ENCODE results near the gene ZBTB46. TPM values are rescaled to one million over a fixed set of nuclear protein-coding genes. Genes with fewer than 3 reads are reported as not detected.
A peak's percentile ranks its signal among the peaks of the same experiment; 100 is the strongest.

The ZBTB46 gene
- total RNA-seq, 1 donor, result 0.36 TPM

GRCh38 chr20:63785691-63786131 lies 45.4 kb downstream of the ZBTB46 start:
- DNase-seq (ENCODE audit: insufficient read length, low spot score, missing footprints), result no peak
- Histone ChIP-seq H3K4me3 (ENCODE audit: insufficient read depth, low read length) (no peak overlapping the region), H3K27me3 (ENCODE audit: insufficient read depth, low read length) (no peaks in the 10 kb centered on the region), H3K27ac (ENCODE audit: low read depth, low read length) (no peak overlapping the region), H3K79me2 (ENCODE audit: insufficient read depth, low read length) (no peaks in the 10 kb centered on the region), H4K20me1 (ENCODE audit: insufficient read depth, low read length) (no peaks in the 10 kb centered on the region), H2AFZ (ENCODE audit: low read length) (no peak overlapping the region), H3K4me1 (ENCODE audit: insufficient read depth, low read length) (no peaks in the 10 kb centered on the region), H3K9me3 (ENCODE audit: low read depth, low read length) (no peaks in the 10 kb centered on the region), H3K36me3 (ENCODE audit: insufficient read depth, low read length) (no peaks in the 10 kb centered on the region), H3K4me2 (ENCODE audit: insufficient read depth, low read length) (no peak overlapping the region)
- TF ChIP-seq CTCF (IDR thresholded peaks at IDR 0.05; ENCODE audit: extremely low read depth, low read depth, low read length), result no peak

GRCh38 chr20:63783970-63784369 lies 47.1 kb downstream of the ZBTB46 start:
- H4K20me1 ChIP-seq (ENCODE audit: insufficient read depth, low read length), result no peaks in the 10 kb centered on the region
- no peaks in the 10 kb centered on the region for H3K36me3 ChIP-seq (ENCODE audit: insufficient read depth, low read length)
- H3K27ac ChIP-seq (ENCODE audit: low read depth, low read length), result no peak overlapping the region
- no peaks in the 10 kb centered on the region for H3K4me1 ChIP-seq (ENCODE audit: insufficient read depth, low read length)
- TF ChIP-seq CTCF (IDR thresholded peaks at IDR 0.05; ENCODE audit: extremely low read depth, low read depth, low read length), result no peak
- no peaks in the 10 kb centered on the region for H3K79me2 ChIP-seq (ENCODE audit: insufficient read depth, low read length)
- no peaks in the 10 kb centered on the region for H3K27me3 ChIP-seq (ENCODE audit: insufficient read depth, low read length)
- peak; percentile 35 for DNase-seq (ENCODE audit: insufficient read length, low spot score, missing footprints)
- H3K9me3 ChIP-seq (ENCODE audit: low read depth, low read length), result no peaks in the 10 kb centered on the region
- no peak overlapping the region for H2AFZ ChIP-seq (ENCODE audit: low read length)
- no peak overlapping the region for H3K4me2 ChIP-seq (ENCODE audit: insufficient read depth, low read length)
- H3K4me3 ChIP-seq (ENCODE audit: insufficient read depth, low read length), result no peak overlapping the region

- no peak overlapping the region for H3K4me3 ChIP-seq (ENCODE audit: insufficient read depth, low read length)
- no peak overlapping the region for H2AFZ ChIP-seq (ENCODE audit: low read length)
- H4K20me1 ChIP-seq (ENCODE audit: insufficient read depth, low read length), result no peaks in the 10 kb centered on the region
- H3K9me3 ChIP-seq (ENCODE audit: low read depth, low read length), result no peaks in the 10 kb centered on the region
- H3K27ac ChIP-seq (ENCODE audit: low read depth, low read length), result no peak overlapping the region
- no peaks in the 10 kb centered on the region for H3K79me2 ChIP-seq (ENCODE audit: insufficient read depth, low read length)
- H3K4me2 ChIP-seq (ENCODE audit: insufficient read depth, low read length), result no peak overlapping the region
- H3K27me3 ChIP-seq (ENCODE audit: insufficient read depth, low read length), result no peaks in the 10 kb centered on the region
- H3K4me1 ChIP-seq (ENCODE audit: insufficient read depth, low read length), result no peaks in the 10 kb centered on the region
- DNase-seq (ENCODE audit: insufficient read length, low spot score, missing footprints), result no peak
- no peak for TF ChIP-seq CTCF (IDR thresholded peaks at IDR 0.05; ENCODE audit: extremely low read depth, low read depth, low read length)
- no peaks in the 10 kb centered on the region for H3K36me3 ChIP-seq (ENCODE audit: insufficient read depth, low read length)
These were observed 48.5 kb downstream of the ZBTB46 start for GRCh38 chr20:63782521-63782971.

- Histone ChIP-seq H4K20me1 (ENCODE audit: insufficient read depth, low read length) (no peaks in the 10 kb centered on the region), H3K79me2 (ENCODE audit: insufficient read depth, low read length) (no peaks in the 10 kb centered on the region), H3K9me3 (ENCODE audit: low read depth, low read length) (no peaks in the 10 kb centered on the region), H3K4me1 (ENCODE audit: insufficient read depth, low read length) (no peaks in the 10 kb centered on the region), H3K4me3 (ENCODE audit: insufficient read depth, low read length) (no peak overlapping the region), H3K4me2 (ENCODE audit: insufficient read depth, low read length) (no peak overlapping the region), H3K27ac (ENCODE audit: low read depth, low read length) (no peak overlapping the region), H3K36me3 (ENCODE audit: insufficient read depth, low read length) (no peaks in the 10 kb centered on the region), H2AFZ (ENCODE audit: low read length) (no peak overlapping the region), H3K27me3 (ENCODE audit: insufficient read depth, low read length) (no peaks in the 10 kb centered on the region)
- peak; percentile 42 for DNase-seq (ENCODE audit: insufficient read length, low spot score, missing footprints)
- TF ChIP-seq CTCF (IDR thresholded peaks at IDR 0.05; ENCODE audit: extremely low read depth, low read depth, low read length), result no peak
These were observed 49.0 kb downstream of the ZBTB46 start for GRCh38 chr20:63782051-63782471.
